HCT116 (cell line): Measurements from ENCODE around the gene UBE2E1. TPM values are rescaled to one million over a fixed set of nuclear protein-coding genes. Genes with fewer than 3 reads are reported as not detected.

Experiments used
- ATAC-seq: fragments of 200-7000 bp; cut with Tn5 transposase; 2 replicates; pipeline ENCODE4 v1.9.1; 2020; ENCODE audit warnings: mild to moderate bottlenecking, moderate library complexity
- BruUV-seq: library from RNA; stranded (reverse); fragments of 400-500 nt; replicated peaks from 2 replicates; lab custom pipeline; 2021; lab: Mats Ljungman, UMichigan
- CTCF ChIA-PET: fragments of 300-600 bp; sonication (Branson Sonifier 250); formaldehyde crosslinking; loops from one replicate; lab custom pipeline; 2021; ENCODE audit warnings: antibody characterized with exemption; lab: Charles Lee
- POLR2A ChIA-PET: fragments of 300-600, 350-600 bp; sonication (Branson Sonifier 250); formaldehyde crosslinking; loops from one replicate; lab custom pipeline; 2021; ENCODE audit warnings: antibody characterized with exemption; lab: Charles Lee
- RAD21 ChIA-PET, 2 experiments: fragments of 300-600 bp; sonication (Branson Sonifier 250); formaldehyde crosslinking; loops; one replicate each; lab custom pipeline; 2023; ENCODE audit warnings: low total read pairs in 2 of 2; ENCODE audit not compliant: uncharacterized antibody in 2 of 2, unreplicated experiment in 2 of 2, low non-redundant PET in 1 of 2; lab: Charles Lee
- DNase-seq: peaks from one replicate; pipeline ENCODE4 v3.0.0-alpha.2; 2010; ENCODE audit warnings: low read depth, low spot score
- H2AFZ ChIP-seq: fragments of 200-600 bp; shearing (Covaris generic), sonication (generic); 2 replicates; pipeline ENCODE4 v1.6.1; 2017; ENCODE audit warnings: low read depth, mixed run types, mixed read lengths, antibody characterized with exemption, low read length; ENCODE audit not compliant: poor library complexity, severe bottlenecking
- H3K27ac ChIP-seq: 2 replicates; pipeline ENCODE4 v1.5.1; 2012; ENCODE audit warnings: low read depth, low read length
- H3K27me3 ChIP-seq: fragments of 200-600 bp; sonication (generic); 2 replicates; pipeline ENCODE4 v1.6.1; 2016; ENCODE audit warnings: mixed run types, low read length, mixed read lengths; ENCODE audit not compliant: insufficient read depth
- H3K36me3 ChIP-seq, 2 experiments: fragments of 200-500 bp in 1 of 2; fragments of 200-600 bp in 1 of 2; sonication (Bioruptor generic) in 1 of 2; sonication (generic) in 1 of 2; 2 replicates each; pipeline versions ENCODE4 v1.5.1 to v1.6.1; 2014 to 2016; ENCODE audit warnings: low read length in 2 of 2, inconsistent platforms in 1 of 2, mixed read lengths in 1 of 2, mixed run types in 1 of 2; ENCODE audit not compliant: insufficient read depth in 2 of 2, control insufficient read depth in 1 of 2
- H3K4me1 ChIP-seq, 2 experiments: fragments of 200-600 bp in 1 of 2; sonication (generic) in 1 of 2; 2 replicates each; pipeline versions ENCODE4 v1.5.1 to v1.6.1; 2012 to 2017; ENCODE audit warnings: low read length in 2 of 2, inconsistent platforms in 1 of 2, mild to moderate bottlenecking in 1 of 2, mixed read lengths in 1 of 2, mixed run types in 1 of 2, moderate library complexity in 1 of 2; ENCODE audit not compliant: insufficient read depth in 2 of 2, control insufficient read depth in 1 of 2
- H3K4me2 ChIP-seq: fragments of 200-600 bp; sonication (generic); 2 replicates; pipeline ENCODE4 v1.6.1; 2017; ENCODE audit warnings: mixed run types, low read length, mixed read lengths
- H3K4me3 ChIP-seq, 2 experiments: fragments of 200-600 bp in 1 of 2; sonication (generic) in 1 of 2; replicated peaks in 1 of 2; 2 replicates each; pipeline ENCODE4 v1.5.1; 2011 to 2016; ENCODE audit warnings: low read length in 2 of 2, control low read depth in 1 of 2, low read depth in 1 of 2, mild to moderate bottlenecking in 1 of 2, mixed read lengths in 1 of 2, mixed run types in 1 of 2
- H3K79me2 ChIP-seq: fragments of 200-600 bp; sonication (generic); 2 replicates; pipeline ENCODE4 v1.6.1; 2017; ENCODE audit warnings: mild to moderate bottlenecking, mixed run types, low read length, moderate library complexity, mixed read lengths; ENCODE audit not compliant: insufficient read depth
- H3K9ac ChIP-seq: fragments of 200-600 bp; sonication (generic); 2 replicates; pipeline ENCODE4 v1.6.1; 2016; ENCODE audit warnings: low read length, mixed read lengths
- H3K9me2 ChIP-seq: fragments of 200-600 bp; sonication (generic), shearing (Covaris generic); 2 replicates; pipeline ENCODE4 v1.6.1; 2017; ENCODE audit warnings: mixed run types, mild to moderate bottlenecking, moderate library complexity; ENCODE audit not compliant: insufficient read depth
- H3K9me3 ChIP-seq, 2 experiments: fragments of 200-500 bp in 1 of 2; fragments of 200-600 bp in 1 of 2; sonication (Bioruptor generic) in 1 of 2; sonication (generic) in 1 of 2; 2 replicates each; pipeline ENCODE4 v1.6.1; 2014 to 2017; ENCODE audit warnings: low read length in 2 of 2, mixed read lengths in 2 of 2, inconsistent platforms in 1 of 2, low read depth in 1 of 2, mild to moderate bottlenecking in 1 of 2, mixed run types in 1 of 2, moderate library complexity in 1 of 2; ENCODE audit not compliant: control insufficient read depth in 1 of 2, insufficient read depth in 1 of 2
- H4K20me1 ChIP-seq: fragments of 200-600 bp; sonication (generic), shearing (Covaris generic); 2 replicates; pipeline ENCODE4 v1.6.1; 2017; ENCODE audit warnings: mixed run types, mild to moderate bottlenecking, moderate library complexity; ENCODE audit not compliant: insufficient read depth
- ATF3 ChIP-seq: IDR thresholded peaks from 2 replicates; pipeline ENCODE4 v1.6.1; 2012
- CEBPB ChIP-seq: IDR thresholded peaks from 2 replicates; pipeline ENCODE4 v1.6.1; 2012; ENCODE audit warnings: low read depth
- EZH2phosphoT487 ChIP-seq: fragments of 200-600 bp; IDR thresholded peaks from 2 replicates; pipeline ENCODE4 v1.6.1; 2018; ENCODE audit warnings: antibody characterized with exemption, borderline replicate concordance
- FOSL1 ChIP-seq: IDR thresholded peaks from 2 replicates; pipeline ENCODE4 v1.6.1; 2012; ENCODE audit warnings: low read depth
- JUND ChIP-seq: IDR thresholded peaks from 2 replicates; pipeline ENCODE4 v1.6.1; 2012
- POLR2A ChIP-seq: IDR thresholded peaks from 2 replicates; pipeline ENCODE4 v1.7.0; 2011; ENCODE audit warnings: borderline replicate concordance; ENCODE audit not compliant: insufficient read depth, insufficient read length; ENCODE audit errors: extremely low read depth
- RAD21 ChIP-seq: IDR thresholded peaks from 2 replicates; pipeline ENCODE4 v1.6.1; 2012; ENCODE audit warnings: low read depth, mild to moderate bottlenecking
- SIN3A ChIP-seq: IDR thresholded peaks from 2 replicates; pipeline ENCODE4 v1.6.1; 2012; ENCODE audit warnings: low read depth
- SP1 ChIP-seq: IDR thresholded peaks from 2 replicates; pipeline ENCODE4 v1.6.1; 2012; ENCODE audit warnings: low read depth
- SRF ChIP-seq: IDR thresholded peaks from 2 replicates; pipeline ENCODE4 v1.6.1; 2012; ENCODE audit warnings: low read depth
- TCF7L2 ChIP-seq: IDR thresholded peaks from 2 replicates; pipeline ENCODE4 v1.7.0; 2011; ENCODE audit warnings: borderline replicate concordance, inconsistent platforms; ENCODE audit not compliant: insufficient read depth, insufficient read length; ENCODE audit errors: extremely low read depth
- ZFX ChIP-seq: fragments of 450-650 bp; IDR thresholded peaks from 2 replicates; pipeline ENCODE4 v1.6.1; 2017
- ZNF274 ChIP-seq: fragments of 200-500 bp; sonication (Bioruptor generic); IDR thresholded peaks from 2 replicates; pipeline ENCODE4 v1.6.1; 2014; ENCODE audit warnings: mild to moderate bottlenecking, low read depth, low read length, inconsistent platforms
- intact Hi-C: fragments of 100-400 bp; cut with micrococcal nuclease; formaldehyde crosslinking; loops from 2 replicates; pipeline ENCODE4 v1.10.0; 2022
- total RNA-seq: library from RNA; stranded (reverse); gene quantifications from one replicate; pipeline ENCODE4 v1.2.1, GENCODE V29; 2021; ENCODE audit not compliant: unreplicated experiment
- TF ChIP-seq, protein P1 (sequence below), 3 experiments: fragments of 200-600 bp in 1 of 3; sonication (generic) in 1 of 3; IDR thresholded peaks in 2 of 3; conservative IDR thresholded peaks in 1 of 3; 2 replicates each; pipeline ENCODE4 v1.5.1; 2012 to 2017; ENCODE audit warnings: low read depth in 2 of 3, low read length in 2 of 3, antibody characterized with exemption in 1 of 3, borderline replicate concordance in 1 of 3, control low read depth in 1 of 3, mild to moderate bottlenecking in 1 of 3, mixed read lengths in 1 of 3, mixed run types in 1 of 3, moderate library complexity in 1 of 3; ENCODE audit not compliant: insufficient read depth in 1 of 3
- TF ChIP-seq, protein P2 (sequence below): IDR thresholded peaks from 2 replicates; pipeline ENCODE4 v1.6.1; 2012; ENCODE audit warnings: low read depth

Gene UBE2E1
- total RNA-seq, 1 experiment from 2014 or later, result 75.1 TPM

- BruUV-seq, result no TSS peak
- TF ChIP-seq RAD21 (no peak), SRF (no peak), ZNF274 (no peak)
- no peaks in the 10 kb centered on the region for H3K4me1 ChIP-seq
- no peak overlapping the region for H3K4me2 ChIP-seq
- RAD21 ChIA-PET, result no interaction called here
- H3K9me2 ChIP-seq, result no peaks in the 10 kb centered on the region
- no peaks in the 10 kb centered on the region for H3K27me3 ChIP-seq
- peaks cover 27 to 31% of the 10 kb centered on the region in 2 experiments; a peak in 3 of 4 replicates for H3K36me3 ChIP-seq
- H3K9me3 ChIP-seq, result no peaks in the 10 kb centered on the region
- H3K9ac ChIP-seq, result no peak overlapping the region
- peaks cover 16% of the 10 kb centered on the region for H3K79me2 ChIP-seq
- H3K4me3 ChIP-seq, result no peak overlapping the region
- CTCF ChIA-PET, result no interaction called here
- intact Hi-C loops, result no loop called here
- no peak for ATAC-seq
- no peak for DNase-seq
- no peak overlapping the region for H2AFZ ChIP-seq
- POLR2A ChIA-PET, result interaction anchor here (1.4 kb wide), 1 partner anchor 22 kb away, joined by 4 read pairs; the partner anchor contains the start of genes NKIRAS1 and RPL15
- H4K20me1 ChIP-seq, result no peaks in the 10 kb centered on the region
- H3K27ac ChIP-seq, result no peak overlapping the region
These were observed 89.4 kb downstream of the UBE2E1 start for GRCh38 chr3:23895181-23895580.

- H3K4me2 ChIP-seq, result no peak overlapping the region
- no TSS peak for BruUV-seq
- H3K9me2 ChIP-seq, result no peaks in the 10 kb centered on the region
- no peaks in the 10 kb centered on the region for H3K4me1 ChIP-seq
- ATAC-seq, result no peak
- CTCF ChIA-PET, result no interaction called here
- peaks cover 17 to 31% of the 10 kb centered on the region in 2 experiments; a peak in 3 of 4 replicates for H3K36me3 ChIP-seq
- RAD21 ChIA-PET, result no interaction called here
- intact Hi-C loops, result no loop called here
- H3K27ac ChIP-seq, result no peak overlapping the region
- no peak overlapping the region for H3K9ac ChIP-seq
- POLR2A ChIA-PET, result interaction anchor here (0.5 kb wide), 1 partner anchor 736 kb away, joined by 4 read pairs; no protein-coding TSS in a partner anchor
- no peaks in the 10 kb centered on the region for H3K27me3 ChIP-seq
- no peaks in the 10 kb centered on the region for H4K20me1 ChIP-seq
- no peak overlapping the region for H3K4me3 ChIP-seq
- DNase-seq, result no peak
- H3K79me2 ChIP-seq, result peaks cover 24% of the 10 kb centered on the region
- no peaks in the 10 kb centered on the region for H3K9me3 ChIP-seq
- H2AFZ ChIP-seq, result no peak overlapping the region
- TF ChIP-seq, protein P1, sequence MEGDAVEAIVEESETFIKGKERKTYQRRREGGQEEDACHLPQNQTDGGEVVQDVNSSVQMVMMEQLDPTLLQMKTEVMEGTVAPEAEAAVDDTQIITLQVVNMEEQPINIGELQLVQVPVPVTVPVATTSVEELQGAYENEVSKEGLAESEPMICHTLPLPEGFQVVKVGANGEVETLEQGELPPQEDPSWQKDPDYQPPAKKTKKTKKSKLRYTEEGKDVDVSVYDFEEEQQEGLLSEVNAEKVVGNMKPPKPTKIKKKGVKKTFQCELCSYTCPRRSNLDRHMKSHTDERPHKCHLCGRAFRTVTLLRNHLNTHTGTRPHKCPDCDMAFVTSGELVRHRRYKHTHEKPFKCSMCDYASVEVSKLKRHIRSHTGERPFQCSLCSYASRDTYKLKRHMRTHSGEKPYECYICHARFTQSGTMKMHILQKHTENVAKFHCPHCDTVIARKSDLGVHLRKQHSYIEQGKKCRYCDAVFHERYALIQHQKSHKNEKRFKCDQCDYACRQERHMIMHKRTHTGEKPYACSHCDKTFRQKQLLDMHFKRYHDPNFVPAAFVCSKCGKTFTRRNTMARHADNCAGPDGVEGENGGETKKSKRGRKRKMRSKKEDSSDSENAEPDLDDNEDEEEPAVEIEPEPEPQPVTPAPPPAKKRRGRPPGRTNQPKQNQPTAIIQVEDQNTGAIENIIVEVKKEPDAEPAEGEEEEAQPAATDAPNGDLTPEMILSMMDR (IDR thresholded peaks at IDR 0.05 in 2 of 3, conservative IDR thresholded peaks at IDR 0.05 in 1 of 3; ENCODE audit: borderline replicate concordance in 1 of 3, insufficient read depth in 1 of 3, low read depth in 2 of 3, low read length in 2 of 3), result no peak
- TF ChIP-seq SP1 (no peak), ATF3 (no peak), TCF7L2 (no peak), JUND (no peak), EZH2phosphoT487 (no peak), CEBPB (no peak), FOSL1 (no peak), ZFX (no peak), POLR2A (no peak), SIN3A (no peak), RAD21 (no peak)
- TF ChIP-seq, protein P2, sequence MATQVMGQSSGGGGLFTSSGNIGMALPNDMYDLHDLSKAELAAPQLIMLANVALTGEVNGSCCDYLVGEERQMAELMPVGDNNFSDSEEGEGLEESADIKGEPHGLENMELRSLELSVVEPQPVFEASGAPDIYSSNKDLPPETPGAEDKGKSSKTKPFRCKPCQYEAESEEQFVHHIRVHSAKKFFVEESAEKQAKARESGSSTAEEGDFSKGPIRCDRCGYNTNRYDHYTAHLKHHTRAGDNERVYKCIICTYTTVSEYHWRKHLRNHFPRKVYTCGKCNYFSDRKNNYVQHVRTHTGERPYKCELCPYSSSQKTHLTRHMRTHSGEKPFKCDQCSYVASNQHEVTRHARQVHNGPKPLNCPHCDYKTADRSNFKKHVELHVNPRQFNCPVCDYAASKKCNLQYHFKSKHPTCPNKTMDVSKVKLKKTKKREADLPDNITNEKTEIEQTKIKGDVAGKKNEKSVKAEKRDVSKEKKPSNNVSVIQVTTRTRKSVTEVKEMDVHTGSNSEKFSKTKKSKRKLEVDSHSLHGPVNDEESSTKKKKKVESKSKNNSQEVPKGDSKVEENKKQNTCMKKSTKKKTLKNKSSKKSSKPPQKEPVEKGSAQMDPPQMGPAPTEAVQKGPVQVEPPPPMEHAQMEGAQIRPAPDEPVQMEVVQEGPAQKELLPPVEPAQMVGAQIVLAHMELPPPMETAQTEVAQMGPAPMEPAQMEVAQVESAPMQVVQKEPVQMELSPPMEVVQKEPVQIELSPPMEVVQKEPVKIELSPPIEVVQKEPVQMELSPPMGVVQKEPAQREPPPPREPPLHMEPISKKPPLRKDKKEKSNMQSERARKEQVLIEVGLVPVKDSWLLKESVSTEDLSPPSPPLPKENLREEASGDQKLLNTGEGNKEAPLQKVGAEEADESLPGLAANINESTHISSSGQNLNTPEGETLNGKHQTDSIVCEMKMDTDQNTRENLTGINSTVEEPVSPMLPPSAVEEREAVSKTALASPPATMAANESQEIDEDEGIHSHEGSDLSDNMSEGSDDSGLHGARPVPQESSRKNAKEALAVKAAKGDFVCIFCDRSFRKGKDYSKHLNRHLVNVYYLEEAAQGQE, result no peak
These were observed 95.0 kb downstream of the UBE2E1 start for GRCh38 chr3:23900744-23901143.
